ENCODE data around the gene HSPA1A.

HSPA1A gene

DNA sequence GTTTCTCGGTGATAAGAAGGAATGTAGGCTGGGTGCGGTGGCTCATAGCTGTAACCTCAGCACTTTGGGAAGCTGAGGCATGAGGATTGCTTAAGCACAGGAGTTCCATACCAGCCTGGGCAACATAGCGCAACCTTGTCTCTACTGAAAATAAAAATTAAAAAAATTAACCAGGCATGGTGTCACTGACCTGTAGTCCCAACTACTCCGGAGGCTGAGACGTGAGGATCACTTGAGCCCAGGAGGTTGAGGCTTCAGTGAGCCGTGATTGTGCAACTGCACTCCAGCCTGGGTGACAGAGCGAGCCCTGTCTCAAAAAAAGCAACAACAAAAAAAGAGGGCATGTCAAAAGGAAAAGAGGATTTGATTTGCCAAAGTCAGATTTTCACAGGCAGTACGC lies 43.4 kb downstream of the HSPA1A start:
- Histone ChIP-seq H3K27ac (ENCODE audit: extremely low read depth, low read depth, low read length) (no peak overlapping the region), H3K36me3 (ENCODE audit: control insufficient read depth in 2 of 2, insufficient read depth in 1 of 2, low read length in 2 of 2) (peaks cover 0 to 45% of the 10 kb centered on the region in 2 experiments; a peak in 2 of 3 replicates), H3K4me1 (ENCODE audit: control insufficient read depth, insufficient read depth, low read length) (no peaks in the 10 kb centered on the region), H3K4me3 (ENCODE audit: low read depth, low read length) (no peak overlapping the region), H3K9me3 (ENCODE audit: control insufficient read depth, insufficient read depth, low read depth, low read length) (no peaks in the 10 kb centered on the region)
- CTCF ChIA-PET: interaction anchor here (0.8 to 1.3 kb wide), 2 partner anchors 93 to 179 kb away, joined by 3 to 4 read pairs; no protein-coding TSS in a partner anchor
- TF ChIP-seq BCL11A (tag by site-specific recombination; IDR thresholded peaks at IDR 0.05; ENCODE audit: low read depth) (no peak), ZNF37A (tag by site-specific recombination; IDR thresholded peaks at IDR 0.05) (no peak), ZBTB7A (tag by site-specific recombination; IDR thresholded peaks at IDR 0.05; ENCODE audit: low read depth) (no peak), GLIS1 (tag by site-specific recombination; IDR thresholded peaks at IDR 0.05) (no peak), ZNF214 (tag by site-specific recombination; IDR thresholded peaks at IDR 0.05; ENCODE audit: borderline replicate concordance) (no peak), ZNF248 (tag by site-specific recombination; IDR thresholded peaks at IDR 0.05) (no peak), ZNF350 (tag by site-specific recombination; IDR thresholded peaks at IDR 0.05) (no peak), ZSCAN16 (tag by site-specific recombination; IDR thresholded peaks at IDR 0.05) (no peak), ZNF785 (tag by site-specific recombination; IDR thresholded peaks at IDR 0.05) (no peak), ZSCAN23 (tag by site-specific recombination; IDR thresholded peaks at IDR 0.05) (no peak), ZBTB1 (tag by site-specific recombination; IDR thresholded peaks at IDR 0.05) (no peak), ZNF221 (tag by site-specific recombination; IDR thresholded peaks at IDR 0.05; ENCODE audit: borderline replicate concordance) (no peak), AEBP2 (tag by site-specific recombination; IDR thresholded peaks at IDR 0.05; ENCODE audit: borderline replicate concordance) (no peak), PRDM1 (tag by site-specific recombination; IDR thresholded peaks at IDR 0.05) (no peak), ZNF426 (tag by site-specific recombination; IDR thresholded peaks at IDR 0.05) (no peak), SCRT1 (tag by site-specific recombination; IDR thresholded peaks at IDR 0.05; ENCODE audit: borderline replicate concordance) (no peak), TCF7L2 (IDR thresholded peaks at IDR 0.05; ENCODE audit: borderline replicate concordance, low read depth, low read length) (no peak), ZNF830 (tag by site-specific recombination; IDR thresholded peaks at IDR 0.05; ENCODE audit: low read depth) (no peak)
- TF ChIP-seq, protein P1, sequence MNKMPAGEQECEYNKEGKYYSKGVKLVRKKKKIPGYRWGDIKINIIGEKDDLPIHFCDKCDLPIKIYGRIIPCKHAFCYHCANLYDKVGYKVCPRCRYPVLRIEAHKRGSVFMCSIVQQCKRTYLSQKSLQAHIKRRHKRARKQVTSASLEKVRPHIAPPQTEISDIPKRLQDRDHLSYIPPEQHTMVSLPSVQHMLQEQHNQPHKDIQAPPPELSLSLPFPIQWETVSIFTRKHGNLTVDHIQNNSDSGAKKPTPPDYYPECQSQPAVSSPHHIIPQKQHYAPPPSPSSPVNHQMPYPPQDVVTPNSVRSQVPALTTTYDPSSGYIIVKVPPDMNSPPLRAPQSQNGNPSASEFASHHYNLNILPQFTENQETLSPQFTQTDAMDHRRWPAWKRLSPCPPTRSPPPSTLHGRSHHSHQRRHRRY (tag by site-specific recombination; IDR thresholded peaks at IDR 0.05): no peak
- POLR2A ChIA-PET: interaction anchor here (0.7 to 2.0 kb wide), 4 partner anchors 15 to 194 kb away, joined by 3 to 7 read pairs (median 4); partner anchors contain the start of genes GPANK1 and HSPA1B

DNA sequence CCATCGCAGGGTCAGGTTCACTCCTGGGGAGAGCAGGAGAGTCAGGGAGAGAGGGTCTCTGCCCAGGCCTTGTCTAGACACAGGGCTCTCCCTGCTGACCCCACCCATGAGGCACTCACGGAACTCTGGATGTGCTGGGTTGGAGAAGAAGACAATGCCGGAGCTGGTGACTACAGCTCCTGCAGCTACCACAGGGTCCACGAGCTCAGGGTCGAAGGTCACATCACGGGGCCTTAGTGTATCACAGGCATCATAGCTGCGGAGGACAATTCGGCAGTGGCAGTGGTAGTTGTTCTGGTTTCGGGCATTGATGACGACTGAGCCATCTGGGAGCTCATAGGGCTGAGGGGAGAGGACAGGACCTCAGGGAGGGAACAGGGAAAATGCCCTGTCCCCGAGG lies 44.6 kb downstream of the HSPA1A start:
- Histone ChIP-seq H3K4me1 (ENCODE audit: control insufficient read depth, insufficient read depth, low read length) (no peaks in the 10 kb centered on the region), H3K36me3 (ENCODE audit: control insufficient read depth in 2 of 2, insufficient read depth in 1 of 2, low read length in 2 of 2) (peaks cover 0 to 45% of the 10 kb centered on the region in 2 experiments; a peak in 2 of 3 replicates), H3K9me3 (ENCODE audit: control insufficient read depth, insufficient read depth, low read depth, low read length) (no peaks in the 10 kb centered on the region), H3K4me3 (ENCODE audit: low read depth, low read length) (no peak overlapping the region), H3K27ac (ENCODE audit: extremely low read depth, low read depth, low read length) (no peak overlapping the region)
- ChIA-PET CTCF (interaction anchor here (0.6 to 1.5 kb wide), 5 partner anchors 21 to 188 kb away, joined by 3 to 4 read pairs (median 3); no protein-coding TSS in a partner anchor), POLR2A (interaction anchor here (0.7 to 2.0 kb wide), 5 partner anchors 18 to 195 kb away, joined by 3 to 7 read pairs (median 4); partner anchors contain the start of genes GPANK1 and HSPA1B)
- no peak for TF ChIP-seq KLF9 (tag by site-specific recombination; IDR thresholded peaks at IDR 0.05; ENCODE audit: low read depth)
- no peak for TF ChIP-seq ZNF692 (tag by site-specific recombination; IDR thresholded peaks at IDR 0.05)
- TF ChIP-seq REPIN1 (tag by site-specific recombination; IDR thresholded peaks at IDR 0.05; ENCODE audit: low read depth): no peak
- TF ChIP-seq ZNF830 (tag by site-specific recombination; IDR thresholded peaks at IDR 0.05; ENCODE audit: low read depth): no peak
- no peak for TF ChIP-seq ZNF670 (tag by site-specific recombination; IDR thresholded peaks at IDR 0.05; ENCODE audit: low read depth)
- no peak for TF ChIP-seq ZFP41 (tag by site-specific recombination; IDR thresholded peaks at IDR 0.05; ENCODE audit: borderline replicate concordance)
- TF ChIP-seq ZBTB49 (tag by site-specific recombination; IDR thresholded peaks at IDR 0.05; ENCODE audit: low read depth): no peak
- no peak for TF ChIP-seq ZBTB48 (tag by site-specific recombination; IDR thresholded peaks at IDR 0.05)

All from HEK293 (cell line).